ENCODE measurements around the gene ZCCHC7. TPM values are rescaled to one million over a fixed set of nuclear protein-coding genes. Genes with fewer than 3 reads are reported as not detected.
A peak's percentile ranks its signal among the peaks of the same experiment; 100 is the strongest.

Gene ZCCHC7
- total and polyA plus RNA-seq, 9 of the 15 experiments (the other 6 are each of a cell fraction or from before 2014, with no cell fraction given): 34.1 to 68.9 (median 48.8) TPM

DNA sequence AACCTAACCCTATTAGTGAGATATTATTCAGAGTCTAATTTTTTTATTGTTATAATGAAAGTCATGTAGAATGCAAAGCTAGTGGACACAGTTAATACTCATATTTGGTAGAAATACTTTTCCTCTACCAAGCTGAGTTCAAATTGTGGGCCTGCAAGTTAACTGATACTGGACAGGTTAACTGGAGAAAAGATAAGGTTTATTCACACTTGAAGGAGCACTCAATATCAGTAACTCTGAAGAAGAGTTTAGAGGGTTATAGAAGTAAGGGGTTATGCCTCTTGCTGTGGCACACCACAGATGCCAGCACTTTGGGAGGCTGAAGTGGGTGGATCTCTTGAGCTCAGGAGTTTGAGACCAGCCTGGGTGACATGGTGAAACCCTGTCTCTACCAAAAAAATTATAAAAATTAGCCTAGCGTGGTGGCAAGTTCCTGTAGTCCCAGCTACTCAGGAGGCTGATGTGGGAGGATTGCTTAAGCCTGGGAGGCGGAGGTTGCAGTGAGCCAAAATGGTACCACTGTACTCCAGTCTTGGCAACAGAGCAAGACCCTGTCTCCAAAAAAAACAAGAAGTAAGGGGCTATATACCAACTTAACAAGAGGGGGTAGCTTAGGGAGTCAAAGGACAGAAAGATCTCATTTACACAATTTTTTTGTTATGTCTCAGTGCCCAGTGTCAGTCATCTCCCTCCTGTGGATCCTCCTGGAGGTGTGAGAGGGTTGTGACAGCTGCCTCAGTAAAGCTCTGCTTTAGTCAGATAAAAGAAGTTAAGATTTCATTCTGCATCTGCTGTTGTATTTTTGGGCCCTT lies 180.9 kb downstream of the ZCCHC7 start (continued):
- TF ChIP-seq MGA (IDR thresholded peaks at IDR 0.05) (no peak), FOXJ2 (tag; IDR thresholded peaks at IDR 0.05) (no peak), HOMEZ (CRISPR knock-in tag; IDR thresholded peaks at IDR 0.05) (no peak), CTCF (IDR thresholded peaks at IDR 0.05 in 2 of 3, conservative IDR thresholded peaks at IDR 0.05 in 1 of 3; ENCODE audit: insufficient read depth in 2 of 3, low read depth in 1 of 3, low read length in 3 of 3) (peak in 2 of 3 experiments; percentile 14 to 18; a peak in 1 of 6 replicates), MBD2 (IDR thresholded peaks at IDR 0.05; ENCODE audit: borderline replicate concordance, low read depth) (no peak), BRF1 (IDR thresholded peaks at IDR 0.05; ENCODE audit: borderline replicate concordance, extremely low read depth, insufficient read length) (no peak), FOXA3 (CRISPR knock-in tag; conservative IDR thresholded peaks at IDR 0.05 in 1 of 2, IDR thresholded peaks at IDR 0.05 in 1 of 2) (no peak), TCF3 (CRISPR knock-in tag; IDR thresholded peaks at IDR 0.05) (peak; percentile 44), FOS (IDR thresholded peaks at IDR 0.05; ENCODE audit: extremely low read depth, insufficient read length) (no peak), ZNF224 (CRISPR knock-in tag; IDR thresholded peaks at IDR 0.05) (no peak)
